Measurements from ENCODE around the gene TTC12. TPM values are rescaled to one million over a fixed set of nuclear protein-coding genes. Genes with fewer than 3 reads are reported as not detected.

TTC12 gene
- total and polyA plus RNA-seq, 2 of the 13 experiments (the other 11 are each of a cell fraction or from before 2014, with no cell fraction given) = 5.4 to 11.6 TPM

DNA sequence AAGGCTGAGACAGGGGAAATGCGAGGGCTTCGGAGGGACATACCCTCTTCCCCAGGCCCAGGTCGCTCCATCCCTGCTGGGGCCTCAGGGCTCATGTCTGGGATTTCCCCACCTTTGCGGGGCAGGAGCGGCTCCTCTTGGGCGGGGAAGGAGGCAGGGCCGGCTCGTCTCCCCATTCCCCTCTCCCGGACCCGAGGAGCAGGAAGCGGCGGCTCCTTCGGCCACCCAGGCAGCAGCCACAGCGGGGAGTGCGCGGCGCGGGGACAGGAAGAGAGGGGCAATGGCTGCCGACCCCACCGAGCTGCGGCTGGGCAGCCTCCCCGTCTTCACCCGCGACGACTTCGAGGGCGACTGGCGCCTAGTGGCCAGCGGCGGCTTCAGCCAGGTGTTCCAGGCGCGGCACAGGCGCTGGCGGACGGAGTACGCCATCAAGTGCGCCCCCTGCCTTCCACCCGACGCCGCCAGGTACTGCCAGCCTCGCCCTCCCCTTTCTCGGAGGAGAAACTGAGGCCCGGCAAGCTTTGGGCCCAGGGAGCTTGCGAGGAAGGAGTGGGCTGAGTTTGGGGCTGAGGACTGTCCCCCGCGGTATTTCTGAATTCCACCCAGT, 73.3 kb downstream of the TTC12 start, which contains the start of gene ANKK1 (continued):
- TF ChIP-seq, protein P1, sequence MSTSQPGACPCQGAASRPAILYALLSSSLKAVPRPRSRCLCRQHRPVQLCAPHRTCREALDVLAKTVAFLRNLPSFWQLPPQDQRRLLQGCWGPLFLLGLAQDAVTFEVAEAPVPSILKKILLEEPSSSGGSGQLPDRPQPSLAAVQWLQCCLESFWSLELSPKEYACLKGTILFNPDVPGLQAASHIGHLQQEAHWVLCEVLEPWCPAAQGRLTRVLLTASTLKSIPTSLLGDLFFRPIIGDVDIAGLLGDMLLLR (CRISPR knock-in tag; IDR thresholded peaks at IDR 0.05) = no peak
- TF ChIP-seq ZNF333 (CRISPR knock-in tag; IDR thresholded peaks at IDR 0.05; ENCODE audit: borderline replicate concordance) (no peak), ESRRA (CRISPR knock-in tag; IDR thresholded peaks at IDR 0.05; ENCODE audit: low read depth) (no peak), NAIF1 (CRISPR knock-in tag; IDR thresholded peaks at IDR 0.05; ENCODE audit: borderline replicate concordance) (no peak)

DNA sequence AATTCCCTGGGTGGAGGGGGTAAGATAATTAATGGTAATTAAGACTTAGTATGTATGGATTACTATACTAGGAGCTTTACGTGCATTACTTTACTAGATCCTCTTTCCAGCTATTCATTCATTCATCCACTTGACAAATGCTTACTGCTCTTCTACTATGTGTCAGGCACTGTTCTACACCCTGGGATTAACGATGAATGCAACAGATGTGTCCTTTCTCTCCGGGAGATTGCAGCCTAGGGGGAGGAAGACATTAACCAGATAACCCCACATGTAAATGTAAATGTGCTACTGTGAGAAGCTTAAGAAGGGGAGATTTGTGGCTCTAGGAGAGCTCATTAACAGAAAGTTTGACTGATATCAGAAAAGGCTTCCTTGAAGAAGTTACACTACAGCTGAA, 74.9 kb downstream of the TTC12 start:
- no peak overlapping the region for H3K9ac ChIP-seq (ENCODE audit: insufficient read depth, low read depth, low read length)
- CTCF ChIA-PET (ENCODE audit: low intra/inter-chr PET ratio, low total read pairs) = no interaction called here
- no peaks in the 10 kb centered on the region for H3K36me3 ChIP-seq (replicated peaks in 1 of 2; ENCODE audit: control insufficient read depth in 1 of 2, insufficient read depth in 2 of 2, low read length in 2 of 2)
- 17% methylated on average over 3 of the region's 3 CpGs for WGBS (ENCODE audit: low lambda C conversion rate)
- in situ Hi-C loops (cut with HindIII; ENCODE audit: extremely low pct_ligation_motif_present, low pct_unique_long_range_greater_than_20kb) (no loop called here), intact Hi-C loops (cut with micrococcal nuclease; ENCODE audit: unreplicated experiment) (no loop called here)
- no peaks in the 10 kb centered on the region; a peak in 1 of 5 replicates for H3K27me3 ChIP-seq (ENCODE audit: control insufficient read depth in 1 of 2, insufficient read depth in 2 of 2, low read length in 2 of 2)
- no peaks in the 10 kb centered on the region for H3K9me3 ChIP-seq (ENCODE audit: low read length)
- no peak for ATAC-seq
- no peaks in the 10 kb centered on the region for H3K79me2 ChIP-seq (ENCODE audit: insufficient read depth, low read length)
- no peak overlapping the region for H2AFZ ChIP-seq (ENCODE audit: low read length)
- H3K4me2 ChIP-seq (ENCODE audit: low read depth, low read length) = no peak overlapping the region
- no peaks in the 10 kb centered on the region for H4K20me1 ChIP-seq (ENCODE audit: insufficient read depth, low read length)
- no TSS peak for BruUV-seq (replicated peaks)
- no peak for DNase-seq (ENCODE audit: low spot score)
- POLR2A ChIA-PET = no interaction called here
- H3K27ac ChIP-seq (ENCODE audit: extremely low read length, insufficient read depth, low read length) = no peak overlapping the region
- FAIRE-seq = no peak
- no peak overlapping the region for H3K4me3 ChIP-seq (replicated peaks in 1 of 3; ENCODE audit: insufficient read depth in 1 of 3, low read depth in 2 of 3, low read length in 3 of 3)
- no peaks in the 10 kb centered on the region for H3K4me1 ChIP-seq (ENCODE audit: insufficient read depth, low read length)
- TF ChIP-seq, protein P2, sequence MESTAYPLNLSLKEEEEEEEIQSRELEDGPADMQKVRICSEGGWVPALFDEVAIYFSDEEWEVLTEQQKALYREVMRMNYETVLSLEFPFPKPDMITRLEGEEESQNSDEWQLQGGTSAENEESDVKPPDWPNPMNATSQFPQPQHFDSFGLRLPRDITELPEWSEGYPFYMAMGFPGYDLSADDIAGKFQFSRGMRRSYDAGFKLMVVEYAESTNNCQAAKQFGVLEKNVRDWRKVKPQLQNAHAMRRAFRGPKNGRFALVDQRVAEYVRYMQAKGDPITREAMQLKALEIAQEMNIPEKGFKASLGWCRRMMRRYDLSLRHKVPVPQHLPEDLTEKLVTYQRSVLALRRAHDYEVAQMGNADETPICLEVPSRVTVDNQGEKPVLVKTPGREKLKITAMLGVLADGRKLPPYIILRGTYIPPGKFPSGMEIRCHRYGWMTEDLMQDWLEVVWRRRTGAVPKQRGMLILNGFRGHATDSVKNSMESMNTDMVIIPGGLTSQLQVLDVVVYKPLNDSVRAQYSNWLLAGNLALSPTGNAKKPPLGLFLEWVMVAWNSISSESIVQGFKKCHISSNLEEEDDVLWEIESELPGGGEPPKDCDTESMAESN (CRISPR knock-in tag; conservative IDR thresholded peaks at IDR 0.05) = no peak
- TF ChIP-seq, protein P3, sequence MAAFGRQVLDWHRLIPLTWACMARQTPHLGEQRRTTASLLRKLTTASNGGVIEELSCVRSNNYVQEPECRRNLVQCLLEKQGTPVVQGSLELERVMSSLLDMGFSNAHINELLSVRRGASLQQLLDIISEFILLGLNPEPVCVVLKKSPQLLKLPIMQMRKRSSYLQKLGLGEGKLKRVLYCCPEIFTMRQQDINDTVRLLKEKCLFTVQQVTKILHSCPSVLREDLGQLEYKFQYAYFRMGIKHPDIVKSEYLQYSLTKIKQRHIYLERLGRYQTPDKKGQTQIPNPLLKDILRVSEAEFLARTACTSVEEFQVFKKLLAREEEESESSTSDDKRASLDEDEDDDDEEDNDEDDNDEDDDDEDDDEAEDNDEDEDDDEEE (CRISPR knock-in tag; IDR thresholded peaks at IDR 0.05) = no peak
- no peak for TF ChIP-seq ZNF20 (CRISPR knock-in tag; IDR thresholded peaks at IDR 0.05)
- TF ChIP-seq, protein P4, sequence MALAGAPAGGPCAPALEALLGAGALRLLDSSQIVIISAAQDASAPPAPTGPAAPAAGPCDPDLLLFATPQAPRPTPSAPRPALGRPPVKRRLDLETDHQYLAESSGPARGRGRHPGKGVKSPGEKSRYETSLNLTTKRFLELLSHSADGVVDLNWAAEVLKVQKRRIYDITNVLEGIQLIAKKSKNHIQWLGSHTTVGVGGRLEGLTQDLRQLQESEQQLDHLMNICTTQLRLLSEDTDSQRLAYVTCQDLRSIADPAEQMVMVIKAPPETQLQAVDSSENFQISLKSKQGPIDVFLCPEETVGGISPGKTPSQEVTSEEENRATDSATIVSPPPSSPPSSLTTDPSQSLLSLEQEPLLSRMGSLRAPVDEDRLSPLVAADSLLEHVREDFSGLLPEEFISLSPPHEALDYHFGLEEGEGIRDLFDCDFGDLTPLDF (CRISPR knock-in tag; IDR thresholded peaks at IDR 0.05) = no peak
- no peak for TF ChIP-seq ZNF614 (CRISPR knock-in tag; IDR thresholded peaks at IDR 0.05; ENCODE audit: borderline replicate concordance)
- no peak for TF ChIP-seq ERF (CRISPR knock-in tag; IDR thresholded peaks at IDR 0.05)
- TF ChIP-seq ZNF430 (CRISPR knock-in tag; IDR thresholded peaks at IDR 0.05) = no peak
- no peak for TF ChIP-seq MEF2D (CRISPR knock-in tag; IDR thresholded peaks at IDR 0.05)
- TF ChIP-seq ZNF10 (CRISPR knock-in tag; IDR thresholded peaks at IDR 0.05; ENCODE audit: borderline replicate concordance, low read depth) = no peak
- no peak for TF ChIP-seq HMGA1 (CRISPR knock-in tag; conservative IDR thresholded peaks at IDR 0.05)
- TF ChIP-seq ZSCAN22 (CRISPR knock-in tag; IDR thresholded peaks at IDR 0.05) = no peak
- no peak for TF ChIP-seq CBFB (CRISPR knock-in tag; IDR thresholded peaks at IDR 0.05)

All from HepG2 (cell line).